ENCODE data around the gene TARP.
A peak's percentile ranks its signal among the peaks of the same experiment; 100 is the strongest.

TARP gene

DNA sequence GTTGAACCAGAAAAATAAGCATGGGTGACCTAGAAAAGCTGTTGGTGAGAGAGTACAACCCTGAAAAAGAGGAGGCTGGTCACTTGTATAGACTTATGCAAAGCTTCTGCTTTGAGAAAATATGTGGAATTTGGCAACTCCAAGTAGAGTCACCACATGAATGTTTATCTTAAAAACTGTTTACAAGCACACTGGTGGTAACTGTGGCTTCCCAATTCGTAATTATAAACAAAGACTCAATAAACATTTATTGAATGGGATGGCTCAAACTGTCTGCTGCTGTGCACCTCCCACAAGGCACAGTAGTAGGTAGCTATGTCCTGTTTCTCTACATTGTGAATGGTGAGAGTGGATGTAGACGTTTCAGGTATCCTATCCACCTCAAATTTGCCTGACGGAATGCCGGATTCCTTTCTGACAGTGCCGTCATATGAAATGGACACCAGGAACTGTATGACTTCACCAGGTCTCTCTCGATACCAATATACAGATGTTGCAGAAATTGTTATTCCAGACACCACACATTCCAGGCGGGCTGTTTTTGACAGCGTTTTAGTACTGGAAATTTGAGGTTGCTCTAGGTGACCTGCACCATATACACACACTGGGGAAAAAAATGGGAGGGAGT is 43.4 kb upstream of the TARP start:
- Histone ChIP-seq H3K36me3 (ENCODE audit: insufficient read depth, low read length) (no peaks in the 10 kb centered on the region), H3K27me3 (ENCODE audit: insufficient read depth, low read length) (no peaks in the 10 kb centered on the region), H3K79me2 (ENCODE audit: control insufficient read depth, insufficient read depth, low read length, unreplicated experiment) (no peaks in the 10 kb centered on the region), H3K4me3 (ENCODE audit: low read depth, low read length) (no peak overlapping the region), H3K27ac (ENCODE audit: low read depth, low read length) (no peak overlapping the region), H2AFZ (ENCODE audit: low read length, unreplicated experiment) (no peak overlapping the region), H3K4me1 (ENCODE audit: control insufficient read depth, insufficient read depth, low read length, unreplicated experiment) (peaks cover 17% of the 10 kb centered on the region)

GRCh38 chr7:38315410-38315809 is 42.0 kb upstream of the TARP start:
- H3K27me3 ChIP-seq (ENCODE audit: insufficient read depth, low read length): no peaks in the 10 kb centered on the region
- peaks cover 11% of the 10 kb centered on the region for H3K4me1 ChIP-seq (ENCODE audit: control insufficient read depth, insufficient read depth, low read length, unreplicated experiment)
- no peaks in the 10 kb centered on the region for H3K36me3 ChIP-seq (ENCODE audit: insufficient read depth, low read length)
- no peaks in the 10 kb centered on the region for H3K79me2 ChIP-seq (ENCODE audit: control insufficient read depth, insufficient read depth, low read length, unreplicated experiment)
- no peak overlapping the region for H3K4me3 ChIP-seq (ENCODE audit: low read depth, low read length)
- no peak overlapping the region for H3K27ac ChIP-seq (ENCODE audit: low read depth, low read length)
- no peak overlapping the region for H2AFZ ChIP-seq (ENCODE audit: low read length, unreplicated experiment)

DNA sequence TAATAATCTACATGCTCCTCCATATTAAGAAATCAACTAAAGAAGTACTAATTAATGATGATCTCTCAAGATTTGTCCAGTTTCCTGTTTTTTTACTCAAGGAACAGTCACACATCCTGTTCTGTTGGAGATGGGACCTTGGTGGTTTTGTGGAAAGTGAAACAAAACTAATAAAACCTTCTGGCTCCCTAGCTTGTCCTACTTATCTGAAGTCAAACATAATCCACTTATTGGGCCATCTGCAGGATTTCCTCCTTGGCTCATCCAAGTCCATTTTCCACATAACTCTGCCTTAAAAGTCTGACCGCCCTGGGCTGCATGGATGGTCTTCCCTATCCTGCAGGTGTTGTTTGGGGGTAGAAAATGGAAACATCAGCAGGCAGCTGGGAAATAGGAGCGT is 39.4 kb upstream of the TARP start:
- H3K4me3 ChIP-seq (ENCODE audit: low read depth, low read length): no peak overlapping the region
- no peaks in the 10 kb centered on the region for H3K27me3 ChIP-seq (ENCODE audit: insufficient read depth, low read length)
- no peaks in the 10 kb centered on the region for H3K36me3 ChIP-seq (ENCODE audit: insufficient read depth, low read length)
- H3K27ac ChIP-seq (ENCODE audit: low read depth, low read length): no peak overlapping the region
- H3K79me2 ChIP-seq (ENCODE audit: control insufficient read depth, insufficient read depth, low read length, unreplicated experiment): no peaks in the 10 kb centered on the region
- peaks cover 8% of the 10 kb centered on the region for H3K4me1 ChIP-seq (ENCODE audit: control insufficient read depth, insufficient read depth, low read length, unreplicated experiment)
- H2AFZ ChIP-seq (ENCODE audit: low read length, unreplicated experiment): no peak overlapping the region

GRCh38 chr7:38311329-38311937 is 38.0 kb upstream of the TARP start:
- no peaks in the 10 kb centered on the region for H3K79me2 ChIP-seq (ENCODE audit: control insufficient read depth, insufficient read depth, low read length, unreplicated experiment)
- no peak overlapping the region for H3K27ac ChIP-seq (ENCODE audit: low read depth, low read length)
- H3K4me1 ChIP-seq (ENCODE audit: control insufficient read depth, insufficient read depth, low read length, unreplicated experiment): peaks cover 8% of the 10 kb centered on the region
- peak overlapping the region; percentile 69 for H3K4me3 ChIP-seq (ENCODE audit: low read depth, low read length)
- peak overlapping the region; percentile 87 for H2AFZ ChIP-seq (ENCODE audit: low read length, unreplicated experiment)
- H3K36me3 ChIP-seq (ENCODE audit: insufficient read depth, low read length): no peaks in the 10 kb centered on the region
- H3K27me3 ChIP-seq (ENCODE audit: insufficient read depth, low read length): no peaks in the 10 kb centered on the region

- no peak overlapping the region for H3K27ac ChIP-seq (ENCODE audit: low read depth, low read length)
Measured at GRCh38 chr7:38310591-38311101, 37.2 kb upstream of the TARP start.

GRCh38 chr7:38309555-38309954 is 36.1 kb upstream of the TARP start:
- Histone ChIP-seq H3K4me3 (ENCODE audit: low read depth, low read length) (no peak overlapping the region), H2AFZ (ENCODE audit: low read length, unreplicated experiment) (no peak overlapping the region), H3K27ac (ENCODE audit: low read depth, low read length) (no peak overlapping the region), H3K36me3 (ENCODE audit: insufficient read depth, low read length) (no peaks in the 10 kb centered on the region), H3K4me1 (ENCODE audit: control insufficient read depth, insufficient read depth, low read length, unreplicated experiment) (peaks cover 8% of the 10 kb centered on the region), H3K79me2 (ENCODE audit: control insufficient read depth, insufficient read depth, low read length, unreplicated experiment) (no peaks in the 10 kb centered on the region), H3K27me3 (ENCODE audit: insufficient read depth, low read length) (peaks cover 4% of the 10 kb centered on the region)

More at GRCh38 chr7:38310591-38311101, 37.2 kb upstream of the TARP start:
- Histone ChIP-seq H3K27me3 (ENCODE audit: insufficient read depth, low read length) (no peaks in the 10 kb centered on the region), H3K4me3 (ENCODE audit: low read depth, low read length) (peak overlapping the region; percentile 69), H2AFZ (ENCODE audit: low read length, unreplicated experiment) (peak overlapping the region; percentile 87), H3K36me3 (ENCODE audit: insufficient read depth, low read length) (no peaks in the 10 kb centered on the region), H3K4me1 (ENCODE audit: control insufficient read depth, insufficient read depth, low read length, unreplicated experiment) (peaks cover 8% of the 10 kb centered on the region), H3K79me2 (ENCODE audit: control insufficient read depth, insufficient read depth, low read length, unreplicated experiment) (no peaks in the 10 kb centered on the region)

DNA sequence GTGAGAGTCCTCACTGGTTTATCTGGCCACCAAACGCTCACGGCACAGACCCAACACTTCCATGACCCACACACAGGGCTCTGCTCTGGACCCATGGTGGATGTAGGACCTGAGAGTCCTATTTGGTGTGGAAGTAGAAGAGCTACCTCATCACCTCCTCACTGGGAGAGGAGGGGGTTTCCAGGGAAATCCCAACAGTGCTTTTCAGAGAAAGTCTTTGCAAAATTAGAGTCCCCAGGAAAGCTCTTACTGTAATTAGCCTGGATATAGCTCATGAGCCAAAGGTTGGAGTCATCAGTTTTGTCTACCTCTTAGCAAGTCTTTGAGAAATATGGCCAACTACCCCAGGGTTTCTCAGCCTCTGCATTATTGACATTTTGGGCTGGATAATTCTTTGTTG is 34.7 kb upstream of the TARP start:
- Histone ChIP-seq H3K4me1 (ENCODE audit: control insufficient read depth, insufficient read depth, low read length, unreplicated experiment) (peaks cover 8% of the 10 kb centered on the region), H3K36me3 (ENCODE audit: insufficient read depth, low read length) (no peaks in the 10 kb centered on the region), H3K4me3 (ENCODE audit: low read depth, low read length) (no peak overlapping the region), H3K27ac (ENCODE audit: low read depth, low read length) (no peak overlapping the region), H2AFZ (ENCODE audit: low read length, unreplicated experiment) (no peak overlapping the region), H3K27me3 (ENCODE audit: insufficient read depth, low read length) (peaks cover 18% of the 10 kb centered on the region), H3K79me2 (ENCODE audit: control insufficient read depth, insufficient read depth, low read length, unreplicated experiment) (no peaks in the 10 kb centered on the region)

- Histone ChIP-seq H2AFZ (ENCODE audit: low read length, unreplicated experiment) (no peak overlapping the region), H3K4me1 (ENCODE audit: control insufficient read depth, insufficient read depth, low read length, unreplicated experiment) (peaks cover 5% of the 10 kb centered on the region), H3K27me3 (ENCODE audit: insufficient read depth, low read length) (peaks cover 19% of the 10 kb centered on the region), H3K79me2 (ENCODE audit: control insufficient read depth, insufficient read depth, low read length, unreplicated experiment) (no peaks in the 10 kb centered on the region), H3K27ac (ENCODE audit: low read depth, low read length) (no peak overlapping the region), H3K36me3 (ENCODE audit: insufficient read depth, low read length) (no peaks in the 10 kb centered on the region), H3K4me3 (ENCODE audit: low read depth, low read length) (no peak overlapping the region)
Measured at GRCh38 chr7:38307640-38308039, 34.2 kb upstream of the TARP start.

- peaks cover 5% of the 10 kb centered on the region for H3K4me1 ChIP-seq (ENCODE audit: control insufficient read depth, insufficient read depth, low read length, unreplicated experiment)
- H3K79me2 ChIP-seq (ENCODE audit: control insufficient read depth, insufficient read depth, low read length, unreplicated experiment): no peaks in the 10 kb centered on the region
- H3K4me3 ChIP-seq (ENCODE audit: low read depth, low read length): no peak overlapping the region
- no peak overlapping the region for H3K27ac ChIP-seq (ENCODE audit: low read depth, low read length)
- H2AFZ ChIP-seq (ENCODE audit: low read length, unreplicated experiment): no peak overlapping the region
- H3K27me3 ChIP-seq (ENCODE audit: insufficient read depth, low read length): peaks cover 27% of the 10 kb centered on the region
- no peaks in the 10 kb centered on the region for H3K36me3 ChIP-seq (ENCODE audit: insufficient read depth, low read length)
Measured at GRCh38 chr7:38306914-38307313, 33.5 kb upstream of the TARP start.

- Histone ChIP-seq H3K4me3 (ENCODE audit: low read depth, low read length) (no peak overlapping the region), H3K27ac (ENCODE audit: low read depth, low read length) (no peak overlapping the region), H3K36me3 (ENCODE audit: insufficient read depth, low read length) (no peaks in the 10 kb centered on the region), H3K4me1 (ENCODE audit: control insufficient read depth, insufficient read depth, low read length, unreplicated experiment) (peaks cover 5% of the 10 kb centered on the region), H3K79me2 (ENCODE audit: control insufficient read depth, insufficient read depth, low read length, unreplicated experiment) (no peaks in the 10 kb centered on the region), H2AFZ (ENCODE audit: low read length, unreplicated experiment) (no peak overlapping the region), H3K27me3 (ENCODE audit: insufficient read depth, low read length) (peaks cover 34% of the 10 kb centered on the region)
Measured at GRCh38 chr7:38306171-38306570, 32.7 kb upstream of the TARP start.

DNA sequence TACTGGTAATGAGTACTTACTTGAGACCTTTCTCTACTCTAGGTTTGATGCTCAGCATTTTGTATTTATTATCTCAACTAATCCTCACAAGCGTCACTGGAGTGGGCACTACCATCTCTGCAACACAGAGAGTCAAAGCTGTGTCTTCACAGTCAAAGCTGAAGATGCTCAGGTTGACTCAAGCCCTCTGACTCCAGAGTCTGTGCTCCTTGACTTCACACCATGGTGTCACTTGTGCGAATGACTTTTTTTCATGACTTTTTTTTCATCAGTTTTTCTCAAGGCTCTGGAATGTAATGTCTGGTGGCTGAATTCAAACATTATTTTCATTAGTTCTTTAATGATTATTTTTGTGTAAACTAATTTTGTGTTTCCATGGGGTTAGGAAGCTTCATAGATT is 30.4 kb upstream of the TARP start:
- H3K36me3 ChIP-seq (ENCODE audit: insufficient read depth, low read length): no peaks in the 10 kb centered on the region
- peaks cover 56% of the 10 kb centered on the region for H3K27me3 ChIP-seq (ENCODE audit: insufficient read depth, low read length)
- H2AFZ ChIP-seq (ENCODE audit: low read length, unreplicated experiment): no peak overlapping the region
- no peak overlapping the region for H3K4me3 ChIP-seq (ENCODE audit: low read depth, low read length)
- H3K79me2 ChIP-seq (ENCODE audit: control insufficient read depth, insufficient read depth, low read length, unreplicated experiment): no peaks in the 10 kb centered on the region
- no peak overlapping the region for H3K27ac ChIP-seq (ENCODE audit: low read depth, low read length)
- H3K4me1 ChIP-seq (ENCODE audit: control insufficient read depth, insufficient read depth, low read length, unreplicated experiment): no peaks in the 10 kb centered on the region
